ENCODE data around the gene PALLD.

DNA sequence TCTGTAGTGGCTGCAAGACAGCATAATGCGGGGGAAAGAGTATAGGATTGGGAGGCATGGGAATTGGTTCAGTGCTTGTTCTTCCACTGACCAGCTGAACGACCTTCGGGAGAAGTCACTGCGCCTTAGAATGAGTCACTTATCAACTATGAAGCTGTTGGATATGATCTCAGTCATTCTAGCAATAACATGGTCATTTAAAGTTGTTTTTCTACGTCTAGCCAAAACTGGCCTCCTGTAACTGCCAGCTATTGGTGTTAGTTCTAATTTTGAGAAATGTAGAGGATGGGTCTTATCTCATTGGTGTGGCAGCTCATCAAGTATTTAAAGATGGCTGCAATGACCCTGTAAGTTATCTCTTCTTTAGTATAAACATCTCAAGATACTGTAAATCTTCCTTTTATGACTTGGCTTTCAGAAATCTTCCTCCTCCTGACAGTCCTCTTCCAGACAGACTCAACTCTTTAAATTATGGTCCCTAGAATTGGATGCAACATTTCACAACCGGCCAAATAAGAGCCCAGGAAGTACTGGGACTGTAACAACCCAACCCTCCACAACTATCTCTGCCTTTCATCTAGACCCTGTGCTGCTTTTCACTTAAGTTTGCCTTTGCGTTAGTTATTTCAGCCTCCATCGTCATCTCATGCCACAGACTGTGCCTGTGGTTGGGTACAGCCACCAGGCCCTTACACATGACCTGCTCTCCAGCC lies 269.9 kb downstream of the PALLD start:
- TF ChIP-seq POLR2AphosphoS5 (IDR thresholded peaks at IDR 0.05; ENCODE audit: borderline replicate concordance, low read depth, low read length) (no peak), EZH2 (IDR thresholded peaks at IDR 0.05) (no peak), FOXP2 (optimal IDR thresholded peaks at IDR 0.05; ENCODE audit: control extremely low read depth, extremely low read length, insufficient read depth) (no peak)

Measured in SK-N-MC (cell line).